ENCODE data around the gene AP1B1. TPM values are rescaled to one million over a fixed set of nuclear protein-coding genes. Genes with fewer than 3 reads are reported as not detected.

Gene AP1B1
- total and polyA plus RNA-seq, 2 of the 8 experiments (the other 6 are each of a cell fraction or from before 2014, with no cell fraction given), result 64.2 to 86.8 TPM

DNA sequence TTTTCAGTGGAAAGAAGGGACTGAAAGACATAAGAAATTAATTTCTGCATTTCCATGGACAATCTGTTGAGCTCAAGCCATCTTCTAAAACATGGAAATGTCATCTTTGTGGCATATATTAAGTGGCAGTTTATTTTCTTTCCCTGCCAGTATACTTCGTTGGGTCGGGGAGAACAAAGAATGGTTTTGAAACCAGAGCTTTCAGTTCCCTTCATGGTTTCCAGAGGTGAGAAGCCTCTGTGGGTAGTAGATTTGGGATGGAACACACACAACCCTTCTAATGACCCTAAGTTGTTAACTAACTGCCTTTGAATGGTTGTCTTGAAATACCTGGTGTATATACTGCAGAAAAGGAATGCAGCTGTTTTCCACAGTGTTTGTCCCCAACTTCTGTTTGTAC, 99.5 kb downstream of the AP1B1 start:
- Histone ChIP-seq H3K4ac (replicated peaks; ENCODE audit: insufficient read length, low read depth, low read length) (no peak overlapping the region), H3K14ac (ENCODE audit: insufficient read length) (no peak overlapping the region), H4K91ac (replicated peaks; ENCODE audit: insufficient read length, low read length) (no peak overlapping the region), H4K5ac (ENCODE audit: insufficient read length, low read depth, low read length) (no peak overlapping the region), H3K79me2 (ENCODE audit: control insufficient read depth in 1 of 2, insufficient read depth in 2 of 2, low read length in 2 of 2) (peaks cover 2 to 58% of the 10 kb centered on the region in 2 experiments; a peak in 2 of 4 replicates), H2BK120ac (replicated peaks; ENCODE audit: low read depth, low read length) (no peak overlapping the region), H3K23me2 (ENCODE audit: low read depth, low read length) (no peaks in the 10 kb centered on the region), H4K20me1 (replicated peaks in 1 of 2; ENCODE audit: control insufficient read depth in 1 of 2, insufficient read depth in 2 of 2, low read length in 2 of 2) (peaks cover 15 to 18% of the 10 kb centered on the region in 2 experiments), H3K4me3 (ENCODE audit: extremely low read depth in 1 of 4, insufficient read depth in 2 of 4, low read depth in 3 of 4, low read length in 4 of 4) (no peak overlapping the region), H3K23ac (ENCODE audit: insufficient read length) (no peak overlapping the region), H3K27me3 (replicated peaks in 1 of 4; ENCODE audit: control insufficient read depth in 3 of 4, extremely low read depth in 1 of 4, insufficient read depth in 3 of 4, low read length in 3 of 4) (no peaks in the 10 kb centered on the region), H2BK15ac (ENCODE audit: low read length) (no peak overlapping the region), H3K18ac (ENCODE audit: extremely low read depth, low read length) (no peak overlapping the region), H3K4me2 (ENCODE audit: insufficient read depth in 1 of 2, low read depth in 2 of 2, low read length in 2 of 2) (no peak overlapping the region), H2BK5ac (ENCODE audit: low read depth, low read length) (no peak overlapping the region), H3K27ac (ENCODE audit: low read depth, low read length) (no peak overlapping the region), H2AK5ac (ENCODE audit: low read depth, low read length) (no peak overlapping the region), H2AFZ (ENCODE audit: low read length) (no peak overlapping the region), H3K79me1 (ENCODE audit: low read depth, low read length) (peaks cover 2% of the 10 kb centered on the region; the same call in 1 of the 2 replicates), H2BK20ac (ENCODE audit: low read length) (no peak overlapping the region), H3K9me3 (ENCODE audit: insufficient read depth in 2 of 2, low read depth in 1 of 2, low read length in 1 of 2) (no peaks in the 10 kb centered on the region), H3K56ac (replicated peaks; ENCODE audit: insufficient read length, low read depth, low read length) (no peak overlapping the region), H2BK12ac (ENCODE audit: low read depth, low read length) (no peak overlapping the region), H3K36me3 (ENCODE audit: control insufficient read depth in 2 of 4, insufficient read depth in 4 of 4, low read length in 3 of 4) (peaks cover 36 to 98% (median 71%) of the 10 kb centered on the region in 4 experiments), H4K8ac (ENCODE audit: extremely low read depth, insufficient read depth, low read length) (no peak overlapping the region), H3K9ac (replicated peaks in 1 of 4; ENCODE audit: extremely low read depth in 1 of 4, low read depth in 3 of 4, low read length in 3 of 4) (no peak overlapping the region), H3K4me1 (replicated peaks in 1 of 4; ENCODE audit: control insufficient read depth in 3 of 4, insufficient read depth in 4 of 4, low read length in 3 of 4) (no peaks in the 10 kb centered on the region)
- no peak for TF ChIP-seq FOSL1 (IDR thresholded peaks at IDR 0.05; ENCODE audit: insufficient read depth, low read depth, low read length)
- no peak for TF ChIP-seq MAFK (IDR thresholded peaks at IDR 0.05; ENCODE audit: low read depth, low read length)
- TF ChIP-seq HDAC2 (IDR thresholded peaks at IDR 0.05; ENCODE audit: borderline replicate concordance in 1 of 2, low read depth in 2 of 2, low read length in 2 of 2), result no peak
- no peak for TF ChIP-seq BRCA1 (IDR thresholded peaks at IDR 0.05; ENCODE audit: low read depth, low read length)
- ChIA-PET CTCF (ENCODE audit: partially characterized antibody) (interaction anchor here (0.9 to 1.5 kb wide), 5 partner anchors 9 to 25 kb away, joined by 3 to 6 read pairs (median 4); no protein-coding TSS in a partner anchor), POLR2A (ENCODE audit: partially characterized antibody) (interaction anchor here (1.4 to 20.1 kb wide), 4 partner anchors 9 to 28 kb away, joined by 3 to 436 read pairs (median 7); partner anchors contain the start of genes EWSR1 and RHBDD3)
- FAIRE-seq, result no peak
- no peak for DNase-seq (ENCODE audit: low read depth in 1 of 2, low spot score in 2 of 2)
- WGBS, 2 experiments (ENCODE audit: extremely low coverage in 1 of 2, insufficient coverage in 1 of 2, insufficient read length in 1 of 2, insufficient replicate concordance in 2 of 2, low coverage in 1 of 2, low lambda C conversion rate in 2 of 2, missing lambda C conversion rate in 1 of 2), result 84% methylated on average over 2 of the region's 2 CpGs; no CpG with 5 or more reads in 1 of the 2 experiments

Measured in H1 (cell line).